ENCODE measurements around the gene AVEN. TPM values are rescaled to one million over a fixed set of nuclear protein-coding genes. Genes with fewer than 3 reads are reported as not detected.

Gene AVEN
- polyA plus RNA-seq, 1 donor (not counting 4 experiments of a cell fraction or from before 2014, with no cell fraction given) = 16.6 TPM

GRCh38 chr15:33968224-33968623 lies 70.8 kb downstream of the AVEN start, which contains the start of gene CHRM5:
CHRM5 (plus strand) TSS chr15:33968497; CDS start chr15:34062718, 94,221 bp downstream.
- H3K9ac ChIP-seq (ENCODE audit: control insufficient read depth, extremely low read depth, insufficient read depth, low read length) = no peak within 1 kb of the TSS
- no peaks in the 10 kb centered on the region for H3K4me1 ChIP-seq (ENCODE audit: control insufficient read depth, extremely low read depth, insufficient read depth, low read length)
- no peaks in the 10 kb centered on the region for H3K27me3 ChIP-seq (ENCODE audit: control insufficient read depth, extremely low read depth, insufficient read depth, low read length)
- DNase-seq (ENCODE audit: low read depth, low spot score) (no peak), FAIRE-seq (no peak)
- dilution Hi-C loops (cut with MboI; ENCODE audit: extremely low pct_ligation_motif_present, low sequenced_read_pairs) = loop anchor here (25.0 kb wide), 1 partner anchor 231 kb away; no protein-coding TSS in a partner anchor
- H3K36me3 ChIP-seq (ENCODE audit: control insufficient read depth in 2 of 2, extremely low read depth in 1 of 2, insufficient read depth in 2 of 2, low read length in 2 of 2) = no peaks in the 10 kb centered on the region
- no peak within 1 kb of the TSS for H3K27ac ChIP-seq (ENCODE audit: control insufficient read depth, insufficient read depth, low read length)
- no peaks in the 10 kb centered on the region for H4K20me1 ChIP-seq (ENCODE audit: control insufficient read depth, extremely low read depth, insufficient read depth, low read length)
- H3K9me1 ChIP-seq (ENCODE audit: control insufficient read depth, extremely low read depth, insufficient read depth, low read length) = no peaks in the 10 kb centered on the region
- no peak within 1 kb of the TSS for H3K4me2 ChIP-seq (ENCODE audit: control insufficient read depth, extremely low read depth, insufficient read depth, low read depth, low read length)
- H3K79me2 ChIP-seq (ENCODE audit: control insufficient read depth, insufficient read depth, low read length) = no peaks in the 10 kb centered on the region
- TF ChIP-seq CTCF (optimal IDR thresholded peaks at IDR 0.05 in 1 of 3, IDR thresholded peaks at IDR 0.05 in 1 of 3, conservative IDR thresholded peaks at IDR 0.05 in 1 of 3; ENCODE audit: extremely low read depth in 1 of 3, insufficient read depth in 2 of 3, low read length in 3 of 3) (no peak), EZH2 (IDR thresholded peaks at IDR 0.05; ENCODE audit: low read length) (no peak)
- H3K9me3 ChIP-seq (ENCODE audit: control insufficient read depth, low read depth, low read length) = no peaks in the 10 kb centered on the region
- H3K4me3 ChIP-seq (ENCODE audit: control insufficient read depth in 2 of 3, extremely low read depth in 1 of 3, insufficient read depth in 2 of 3, low read depth in 1 of 3, low read length in 3 of 3) = no peak within 1 kb of the TSS
- H2AFZ ChIP-seq (ENCODE audit: control insufficient read depth, low read length) = no peak within 1 kb of the TSS

- TF ChIP-seq CTCF (optimal IDR thresholded peaks at IDR 0.05 in 1 of 3, IDR thresholded peaks at IDR 0.05 in 1 of 3, conservative IDR thresholded peaks at IDR 0.05 in 1 of 3; ENCODE audit: extremely low read depth in 1 of 3, insufficient read depth in 2 of 3, low read length in 3 of 3) = no peak
- no peak for TF ChIP-seq EZH2 (IDR thresholded peaks at IDR 0.05; ENCODE audit: low read length)
- Histone ChIP-seq H3K79me2 (ENCODE audit: control insufficient read depth, insufficient read depth, low read length) (no peaks in the 10 kb centered on the region), H4K20me1 (ENCODE audit: control insufficient read depth, extremely low read depth, insufficient read depth, low read length) (no peaks in the 10 kb centered on the region), H3K4me1 (ENCODE audit: control insufficient read depth, extremely low read depth, insufficient read depth, low read length) (no peaks in the 10 kb centered on the region), H3K27me3 (ENCODE audit: control insufficient read depth, extremely low read depth, insufficient read depth, low read length) (no peaks in the 10 kb centered on the region), H3K27ac (ENCODE audit: control insufficient read depth, insufficient read depth, low read length) (no peak overlapping the region), H3K9me3 (ENCODE audit: control insufficient read depth, low read depth, low read length) (no peaks in the 10 kb centered on the region), H3K4me3 (ENCODE audit: control insufficient read depth in 2 of 3, extremely low read depth in 1 of 3, insufficient read depth in 2 of 3, low read depth in 1 of 3, low read length in 3 of 3) (no peak overlapping the region), H3K9ac (ENCODE audit: control insufficient read depth, extremely low read depth, insufficient read depth, low read length) (no peak overlapping the region), H3K4me2 (ENCODE audit: control insufficient read depth, extremely low read depth, insufficient read depth, low read depth, low read length) (no peak overlapping the region), H3K9me1 (ENCODE audit: control insufficient read depth, extremely low read depth, insufficient read depth, low read length) (no peaks in the 10 kb centered on the region), H2AFZ (ENCODE audit: control insufficient read depth, low read length) (no peak overlapping the region), H3K36me3 (ENCODE audit: control insufficient read depth in 2 of 2, extremely low read depth in 1 of 2, insufficient read depth in 2 of 2, low read length in 2 of 2) (no peaks in the 10 kb centered on the region)
- FAIRE-seq (no peak), DNase-seq (ENCODE audit: low read depth, low spot score) (no peak)
- dilution Hi-C loops (cut with MboI; ENCODE audit: extremely low pct_ligation_motif_present, low sequenced_read_pairs) = loop anchor here (25.0 kb wide), 1 partner anchor 227 kb away; no protein-coding TSS in a partner anchor
Measured at GRCh38 chr15:33964665-33965040, 74.4 kb downstream of the AVEN start.
